C4-2B (cell line): ENCODE data around the gene TMEM9.

Experiments
- CTCF ChIP-seq: fragments of 450-650 bp; conservative IDR thresholded peaks from 2 replicates; pipeline ENCODE4 v1.5.1; 2017; ENCODE audit warnings: mild to moderate bottlenecking
- ZFX ChIP-seq: fragments of 450-650 bp; IDR thresholded peaks from 2 replicates; pipeline ENCODE4 v1.6.1; 2017

- no peak for TF ChIP-seq CTCF
- TF ChIP-seq ZFX: no peak
Measured at GRCh38 chr1:201198598-201198997, 44.3 kb upstream of the TMEM9 start.
